K562 (cell line): ENCODE results near the gene SYPL2. TPM values are rescaled to one million over a fixed set of nuclear protein-coding genes. Genes with fewer than 3 reads are reported as not detected.

Source experiments
- CTCFL ChIP-seq: IDR thresholded peaks from 2 replicates; pipeline ENCODE4 v1.6.1; 2011; ENCODE audit warnings: borderline replicate concordance, low read depth, mild to moderate bottlenecking, moderate library complexity, low read length; ENCODE audit not compliant: insufficient read depth, poor library complexity, severe bottlenecking
- DPF2 ChIP-seq: fragments of 450-650 bp; IDR thresholded peaks from 2 replicates; pipeline ENCODE4 v1.6.1; 2016
- FOXP1 ChIP-seq: sonication (generic); formaldehyde crosslinking; IDR thresholded peaks from 2 replicates; pipeline ENCODE4 v1.8.0; 2022; ENCODE audit warnings: mild to moderate bottlenecking, missing genetic modification reagents
- HBP1 ChIP-seq: fragments of 450-650 bp; formaldehyde crosslinking; IDR thresholded peaks from 2 replicates; pipeline ENCODE4 v1.4.0; 2022; ENCODE audit warnings: missing genetic modification characterization
- HES1 ChIP-seq: fragments of 450-650 bp; IDR thresholded peaks from 2 replicates; pipeline ENCODE4 v1.6.1; 2016; ENCODE audit warnings: low read depth, mild to moderate bottlenecking, moderate library complexity
- HINFP ChIP-seq: fragments of 450-650 bp; conservative IDR thresholded peaks from 2 replicates; pipeline ENCODE4 v1.6.1; 2016; ENCODE audit warnings: missing genetic modification characterization, low read depth, mild to moderate bottlenecking, control low read depth, missing compliant biosample characterization
- HIVEP1 ChIP-seq: fragments of 250-450 bp; sonication (Bioruptor Pico); IDR thresholded peaks from 2 replicates; pipeline ENCODE4 v1.4.0; 2020; ENCODE audit warnings: mild to moderate bottlenecking
- HMBOX1 ChIP-seq: sonication (generic); IDR thresholded peaks from 2 replicates; pipeline ENCODE4 v1.6.1; 2016
- HMGN3 ChIP-seq: IDR thresholded peaks from 2 replicates; pipeline ENCODE4 v1.6.1; 2011; ENCODE audit warnings: borderline replicate concordance, low read depth, mild to moderate bottlenecking, mixed read lengths, low read length; ENCODE audit not compliant: insufficient read length; ENCODE audit errors: extremely low read depth
- NELFE ChIP-seq: IDR thresholded peaks from 2 replicates; pipeline ENCODE4 v1.6.1; 2011; ENCODE audit warnings: mild to moderate bottlenecking; ENCODE audit not compliant: insufficient read depth, insufficient read length
- NR2C2 ChIP-seq, 2 experiments: fragments of 200-800 bp in 1 of 2; sonication (Bioruptor generic) in 1 of 2; sonication (generic) in 1 of 2; formaldehyde crosslinking in 1 of 2; IDR thresholded peaks; 2 replicates each; pipeline versions ENCODE4 v1.6.1 to v1.8.0; 2016 to 2022; ENCODE audit warnings: mild to moderate bottlenecking in 1 of 2, missing compliant biosample characterization in 1 of 2, missing genetic modification characterization in 1 of 2, missing genetic modification reagents in 1 of 2
- NUFIP1 ChIP-seq: fragments of 450-650 bp; IDR thresholded peaks from 2 replicates; pipeline ENCODE4 v1.6.1; 2018; ENCODE audit not compliant: partially characterized antibody
- POLR2A ChIP-seq: fragments of 450-650 bp; conservative IDR thresholded peaks from 2 replicates; pipeline ENCODE4 v1.6.1; 2016
- SRSF9 ChIP-seq: fragments of 200-400 bp; formaldehyde crosslinking; IDR thresholded peaks from 2 replicates; pipeline ENCODE4 v1.6.1; 2017; ENCODE audit warnings: low read depth, low read length, borderline replicate concordance
- TAL1 ChIP-seq: fragments of 450-650 bp; IDR thresholded peaks from 2 replicates; pipeline ENCODE4 v1.6.1; 2016; ENCODE audit warnings: mild to moderate bottlenecking
- TEAD1 ChIP-seq, 2 experiments: fragments of 450-650 bp in 1 of 2; sonication (generic) in 1 of 2; formaldehyde crosslinking; IDR thresholded peaks; 2 replicates each; pipeline versions ENCODE4 v1.4.0 to v1.8.0; 2020 to 2022; ENCODE audit warnings: mild to moderate bottlenecking in 2 of 2, missing genetic modification reagents in 1 of 2
- ZFPM2 ChIP-seq: fragments of 250-450 bp; sonication (Bioruptor Pico); IDR thresholded peaks from 2 replicates; pipeline ENCODE4 v1.5.1; 2022; ENCODE audit warnings: mild to moderate bottlenecking
- ZNF507 ChIP-seq: conservative IDR thresholded peaks from 2 replicates; pipeline ENCODE4 v1.6.1; 2017; ENCODE audit warnings: missing genetic modification characterization, missing compliant biosample characterization
- ZNF780A ChIP-seq: fragments of 250-450 bp; sonication (Bioruptor Pico); IDR thresholded peaks from 2 replicates; pipeline ENCODE4 v1.5.0; 2021; ENCODE audit warnings: mild to moderate bottlenecking
- polyA plus RNA-seq, 8 experiments: library from polyadenylated mRNA; depleted of rRNA in 4 of 8; stranded (reverse) in 5 of 8; unstranded in 3 of 8; fragments of >200 nt; fragmentation: Nextera tagmentation in 2 of 8; fragmentation: Illumina TruSeq in 1 of 8; extraction: Ambion mirVana in 2 of 8; extraction: Trizol in 1 of 8; gene quantifications; 2 replicates each; pipeline versions ENCODE4 v1.2.1 to v1.2.3, GENCODE V29; 2011 to 2014; ENCODE audit warnings: inconsistent platforms in 1 of 8, missing spikeins in 1 of 8
- total RNA-seq, 7 experiments: library from RNA; depleted of rRNA in 6 of 7; stranded (reverse); fragments of >200 nt in 6 of 7; fragmentation: Illumina TruSeq in 2 of 7; extraction: Trizol in 2 of 7; gene quantifications; 2 replicates each; pipeline versions ENCODE4 v1.2.1 to v1.2.3, GENCODE V29; 2011 to 2021; ENCODE audit warnings: low replicate concordance in 1 of 7

Gene SYPL2
- total and polyA plus RNA-seq, 9 of the 15 experiments (the other 6 are each of a cell fraction or from before 2014, with no cell fraction given) = 0.03 to 0.20 (median 0.07) TPM; not detected in 2

GRCh38 chr1:109493805-109494539 is 27.6 kb downstream of the SYPL2 start, which contains the start of gene CYB561D1 (continued):
- no peak for TF ChIP-seq HMBOX1
- no peak for TF ChIP-seq ZNF507 (tag)
- TF ChIP-seq NR2C2 (CRISPR knock-in tag; IDR thresholded peaks at IDR 0.05) = 0 out of 2 replicates have a peak, but pooled peaks have one; percentile 40
- no peak for TF ChIP-seq NR2C2 (tag; IDR thresholded peaks at IDR 0.05)
- TF ChIP-seq HINFP (tag) = no peak
- 0 out of 2 replicates have a peak, but pooled peaks have one; percentile 40 for TF ChIP-seq FOXP1 (CRISPR knock-in tag)
- peak; percentile 62; the same call in 1 of the 2 replicates for TF ChIP-seq HBP1 (CRISPR knock-in tag)
- TF ChIP-seq DPF2 = peak; percentile 35; the same call in 1 of the 2 replicates
- TF ChIP-seq TAL1 = peak; percentile 22; the same call in 1 of the 2 replicates
- no peak for TF ChIP-seq NELFE
- TF ChIP-seq HES1 = no peak
- TF ChIP-seq HIVEP1 = no peak
- 0 out of 4 replicates have a peak, but pooled peaks of 1 of the 2 experiments have one; percentile 61 for TF ChIP-seq TEAD1 (CRISPR knock-in tag; IDR thresholded peaks at IDR 0.05)
- no peak for TF ChIP-seq ZFPM2
- TF ChIP-seq HMGN3 = peak; percentile 93
- TF ChIP-seq POLR2A = peak; percentile 88
- no peak for TF ChIP-seq SRSF9
- TF ChIP-seq ZNF780A = no peak
- TF ChIP-seq CTCFL = peak; percentile 99
- TF ChIP-seq NUFIP1 = no peak
